Heart left ventricle (tissue), 16 donors: ENCODE measurements around the gene CSNK1G1. TPM values are rescaled to one million over a fixed set of nuclear protein-coding genes. Genes with fewer than 3 reads are reported as not detected.
"Not testable (repeated sequence)": the region's sequence is repeated elsewhere in the genome, so short reads cannot be mapped to it uniquely, and the experiment has no call there.

Experiments used
- ATAC-seq, 4 donors: fragments of 200-7000 bp; cut with Tn5 transposase; one replicate each; pipeline ENCODE4 v1.9.1; 2020 to 2022; ENCODE audit warnings: moderate library complexity in 4 of 4, mild to moderate bottlenecking in 3 of 4, moderate number of reproducible peaks in 1 of 4
- DNase-seq, 5 donors: peaks; one replicate each; pipeline ENCODE4 v3.0.0-alpha.2; 2020
- H3K27ac ChIP-seq, 12 donors: fragments of 200-600 bp; sonication (generic) in 4 of 12; one replicate each; pipeline versions ENCODE4 v1.5.0 to v1.8.0; 2016 to 2022; ENCODE audit warnings: mild to moderate bottlenecking in 2 of 12
- H3K27me3 ChIP-seq, 9 donors: fragments of 200-600 bp; sonication (generic) in 2 of 9; one replicate each; pipeline versions ENCODE4 v1.5.1 to v1.8.0; 2016 to 2022; ENCODE audit warnings: mild to moderate bottlenecking in 3 of 9
- H3K36me3 ChIP-seq, 9 donors: fragments of 200-600 bp; sonication (generic) in 2 of 9; one replicate each; pipeline versions ENCODE4 v1.5.0 to v1.8.0; 2018 to 2022; ENCODE audit warnings: mild to moderate bottlenecking in 2 of 9
- H3K4me1 ChIP-seq, 12 donors: fragments of 200-600 bp; sonication (generic) in 4 of 12; one replicate each; pipeline versions ENCODE4 v1.5.0 to v1.8.0; 2016 to 2022; ENCODE audit warnings: mild to moderate bottlenecking in 3 of 12
- H3K4me3 ChIP-seq, 12 donors: fragments of 200-600 bp; sonication (generic) in 4 of 12; one replicate each; pipeline versions ENCODE4 v1.5.0 to v1.8.0; 2017 to 2022; ENCODE audit warnings: mild to moderate bottlenecking in 9 of 12, moderate library complexity in 4 of 12
- H3K9me3 ChIP-seq, 12 donors: fragments of 200-600 bp; sonication (generic) in 4 of 12; one replicate each; pipeline versions ENCODE4 v1.5.0 to v1.8.0; 2016 to 2022; ENCODE audit warnings: mild to moderate bottlenecking in 1 of 12
- CTCF ChIP-seq, 12 donors: fragments of 200-600 bp; sonication (generic) in 4 of 12; IDR thresholded peaks; one replicate each; pipeline versions ENCODE4 v1.5.0 to v1.8.0; 2018 to 2022; ENCODE audit warnings: antibody characterized with exemption in 12 of 12, mild to moderate bottlenecking in 5 of 12
- POLR2A ChIP-seq, 2 donors: fragments of 450-650 bp; IDR thresholded peaks; one replicate each; pipeline ENCODE4 v1.6.1; 2017; ENCODE audit warnings: antibody characterized with exemption in 2 of 2, mild to moderate bottlenecking in 2 of 2, moderate library complexity in 2 of 2
- WGBS, 4 donors: extraction: QIAGEN DNeasy Blood & Tissue Kit in 2 of 4; methylation state at CpG; one replicate each; pipeline versions ENCODE4 v1.1.5 to v1.1.7; 2013 to 2018; 5-methylcytosine and 5-hydroxymethylcytosine counted together
- intact Hi-C, 10 donors: fragments of 100-400 bp; cut with DNase I; formaldehyde crosslinking; loops; one replicate each; pipeline versions ENCODE4 v1.11.1 to v1.14.2; 2022
- polyA plus RNA-seq, 2 donors: library from polyadenylated mRNA; stranded (reverse); fragments of 200-250 nt; gene quantifications; one replicate each; pipeline ENCODE4 v1.2.3, GENCODE V29; 2013
- total RNA-seq, 9 donors: library from RNA; depleted of rRNA in 2 of 9; stranded (reverse); fragments of >200 nt in 2 of 9; fragmentation: NEBNext Ultra II Directional in 3 of 9; extraction: Animal tissue kit (Norgen Biotek cat#: 25700) in 3 of 9; gene quantifications; one replicate each; pipeline versions ENCODE4 v1.1.0 to v1.2.4, GENCODE V29; 2016 to 2023
- donor health status: ischemic (EF 13 %, LVEDD 7.1; RV severe dilation, severe dysfunction).
- donor health status: healthy with polysubstance abuse.
- donor health status: DM: no; HTN: yes; CAD: no.
- donor health status: DM: no; HTN: no; CAD: no.
- donor health status: ischemic (EF 25% LVEDD 6.9; RV normal size, moderate dysfunction).
- donor health status: ischemic (EF 25% LVEDD 5.7; RV mildly dilated, moderate dysfunction).
- donor health status: healthy.
- donor health status: DM: yes; HTN: yes; CAD: no.
- donor health status: ischemic (EF 35%, LVEDD 5.7; RV mildly dilated, moderate dysfunction).
- donor health status: nonischemic (EF 11% LVEDD 7.7; RV severe dilation, severe dysfunction).
- donor health status: DM: yes; HTN: yes; CAD: no.
- donor health status: PGD.
- donor health status: ischemic (EF 29% LVEDD 5.4; RV normal size, mild dysfunction).
- donor health status: nonischemic (EF 23%, LVEDD 6.1; RV moderate dilation, normal function).

CSNK1G1 gene
- total and polyA plus RNA-seq, 11 donors: 1.4 to 15.0 (median 7.4) TPM

- intact Hi-C loops: no loop called here
- Histone ChIP-seq H3K4me3 (no peak overlapping the region), H3K4me1 (peaks cover 0 to 6% (median 0%) of the 10 kb centered on the region in 12 donors), H3K9me3 (no peaks in the 10 kb centered on the region), H3K27ac (no peak overlapping the region), H3K27me3 (no peaks in the 10 kb centered on the region), H3K36me3 (peaks cover 0 to 100% (median 99%) of the 10 kb centered on the region in 9 donors)
- ATAC-seq (no peak), DNase-seq (no peak)
- TF ChIP-seq CTCF (IDR thresholded peaks at IDR 0.05): no peak
- no peak for TF ChIP-seq POLR2A (IDR thresholded peaks at IDR 0.05)
- 80 to 93% (median 85%) methylated on average over 1 of the region's 1 CpG for WGBS, 4 donors
Measured at GRCh38 chr15:64122444-64122843, 233.5 kb downstream of the CSNK1G1 start.

- intact Hi-C loops: no loop called here
Measured at GRCh38 chr15:64121614-64122013, 234.4 kb downstream of the CSNK1G1 start.

GRCh38 chr15:64120322-64120721 is 235.7 kb downstream of the CSNK1G1 start:
- H3K27me3 ChIP-seq, DNase-seq, H3K4me1 ChIP-seq, H3K4me3 ChIP-seq, H3K9me3 ChIP-seq, H3K27ac ChIP-seq, intact Hi-C loops, ATAC-seq: not testable (repeated sequence)
- 95 to 100% (median 97%) methylated on average over 2 of the region's 2 CpGs for WGBS, 4 donors
- peaks cover 0 to 100% (median 99%) of the 10 kb centered on the region in 9 donors for H3K36me3 ChIP-seq

More at GRCh38 chr15:64121614-64122013, 234.4 kb downstream of the CSNK1G1 start:
- Histone ChIP-seq H3K4me1 (no peaks in the 10 kb centered on the region), H3K4me3 (no peak overlapping the region), H3K9me3 (no peaks in the 10 kb centered on the region), H3K27ac (no peak overlapping the region), H3K27me3 (no peaks in the 10 kb centered on the region), H3K36me3 (peaks cover 0 to 100% (median 99%) of the 10 kb centered on the region in 9 donors)
- DNase-seq (no peak), ATAC-seq (no peak)
- no peak for TF ChIP-seq CTCF (IDR thresholded peaks at IDR 0.05)
- WGBS, 4 donors: 91 to 94% (median 94%) methylated on average over 4 of the region's 4 CpGs

- no peak overlapping the region for H3K27ac ChIP-seq
- ATAC-seq (no peak), DNase-seq (no peak)
- WGBS, 4 donors: 85 to 92% (median 88%) methylated on average over 5 of the region's 5 CpGs
- peaks cover 0 to 7% (median 0%) of the 10 kb centered on the region in 12 donors for H3K4me1 ChIP-seq
- H3K4me3 ChIP-seq: no peak overlapping the region
- no peaks in the 10 kb centered on the region for H3K9me3 ChIP-seq
- TF ChIP-seq CTCF (IDR thresholded peaks at IDR 0.05): no peak
- TF ChIP-seq POLR2A (IDR thresholded peaks at IDR 0.05): no peak
- no peaks in the 10 kb centered on the region for H3K27me3 ChIP-seq
- H3K36me3 ChIP-seq: peaks cover 0 to 100% (median 100%) of the 10 kb centered on the region in 9 donors
- intact Hi-C loops: no loop called here
Measured at GRCh38 chr15:64117759-64118487, 238.1 kb downstream of the CSNK1G1 start.

Other genes starting within 250 kb of the CSNK1G1 start
- 1 to 10 TPM in 7 of 9 donors, under 1 TPM in 2; 0.71 to 4.7 (median 1.8) TPM for gene SNX22, start 204.4 kb downstream of the CSNK1G1 start, total RNA-seq
- 1 to 10 TPM; 1.9 to 6.7 TPM for gene SNX22, start 204.4 kb downstream of the CSNK1G1 start, polyA plus RNA-seq
- gene PPIB, start 193.2 kb downstream of the CSNK1G1 start, total RNA-seq: 100 to 1,000 TPM in 5 of 9 donors, 10 to 100 TPM in 4; 73.7 to 239 (median 113) TPM
- gene PPIB, start 193.2 kb downstream of the CSNK1G1 start, polyA plus RNA-seq: 100 to 1,000 TPM; 142 to 341 TPM
- gene PCLAF, start 25.3 kb upstream of the CSNK1G1 start, total RNA-seq: 1 to 10 TPM in 1 of 9 donors, under 1 TPM in 4, not detected in 4; 0.14 to 4.8 (median 0.60) TPM
- 1 to 10 TPM in 1 of 2 donors, not detected in 1; 1.3 TPM for gene PCLAF, start 25.3 kb upstream of the CSNK1G1 start, polyA plus RNA-seq
- 10 to 100 TPM in 8 of 9 donors, 1 to 10 TPM in 1; 5.9 to 22.7 (median 15.1) TPM for gene TRIP4, start 31.7 kb upstream of the CSNK1G1 start, total RNA-seq
- 10 to 100 TPM; 10.9 to 17.6 TPM for gene TRIP4, start 31.7 kb upstream of the CSNK1G1 start, polyA plus RNA-seq
- 10 to 100 TPM; 12.2 to 24.5 (median 17.2) TPM for gene ZNF609, start 104.4 kb upstream of the CSNK1G1 start, total RNA-seq
- gene ZNF609, start 104.4 kb upstream of the CSNK1G1 start, polyA plus RNA-seq: 10 to 100 TPM in 1 of 2 donors, 1 to 10 TPM in 1; 5.8 to 13.4 TPM